Fibroblast of skin of abdomen (primary cell): Measurements from ENCODE around the gene KANTR.

Source experiments
- DNase-seq: peaks from one replicate; pipeline ENCODE4 v3.0.0-alpha.2; 2013

Gene KANTR

GRCh38 chrX:53081925-53082772, 11.8 kb upstream of the KANTR start, which contains the start of gene TSPYL2:
TSS of gene TSPYL2 (plus strand) at chrX:53082367. CDS start at chrX:53082499, 132 bp downstream.
- peak; percentile 99 for DNase-seq

- no peak for DNase-seq
These were observed 10.9 kb upstream of the KANTR start for GRCh38 chrX:53082773-53083616.

- no peak for DNase-seq
These were observed 9.8 kb upstream of the KANTR start for GRCh38 chrX:53084043-53084570.

- DNase-seq: no peak
These were observed 9.1 kb upstream of the KANTR start for GRCh38 chrX:53084863-53085262.

DNA sequence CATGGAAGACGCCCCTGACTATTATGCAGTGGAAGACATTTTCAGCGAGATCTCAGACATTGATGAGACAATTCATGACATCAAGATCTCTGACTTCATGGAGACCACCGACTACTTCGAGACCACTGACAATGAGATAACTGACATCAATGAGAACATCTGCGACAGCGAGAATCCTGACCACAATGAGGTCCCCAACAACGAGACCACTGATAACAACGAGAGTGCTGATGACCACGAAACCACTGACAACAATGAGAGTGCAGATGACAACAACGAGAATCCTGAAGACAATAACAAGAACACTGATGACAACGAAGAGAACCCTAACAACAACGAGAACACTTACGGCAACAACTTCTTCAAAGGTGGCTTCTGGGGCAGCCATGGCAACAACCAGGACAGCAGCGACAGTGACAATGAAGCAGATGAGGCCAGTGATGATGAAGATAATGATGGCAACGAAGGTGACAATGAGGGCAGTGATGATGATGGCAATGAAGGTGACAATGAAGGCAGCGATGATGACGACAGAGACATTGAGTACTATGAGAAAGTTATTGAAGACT, 8.2 kb upstream of the KANTR start:
- no peak for DNase-seq

DNA sequence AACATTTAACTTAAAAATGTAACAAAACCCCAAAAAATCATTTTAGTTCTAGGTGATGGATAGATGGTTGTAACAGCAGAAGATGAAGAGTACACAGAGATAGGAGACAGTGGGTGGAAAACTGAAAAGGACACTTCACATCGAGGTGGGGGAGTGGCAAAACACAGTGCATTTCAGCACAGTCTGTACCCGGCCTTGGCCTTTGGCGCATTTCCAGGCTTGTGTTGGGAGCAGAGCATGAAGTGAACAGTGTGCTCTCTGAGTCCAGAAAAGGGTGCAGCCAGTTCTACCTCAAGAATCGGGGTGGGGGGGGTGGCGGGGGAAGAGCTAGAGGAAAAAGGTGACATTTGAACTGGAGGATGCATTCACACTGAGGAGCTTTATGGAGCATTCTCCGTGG, 7.5 kb upstream of the KANTR start:
- DNase-seq: no peak

GRCh38 chrX:53087388-53087831, 6.5 kb upstream of the KANTR start:
- DNase-seq: no peak

GRCh38 chrX:53088136-53088974, 5.6 kb upstream of the KANTR start:
- peak; percentile 82 for DNase-seq

DNA sequence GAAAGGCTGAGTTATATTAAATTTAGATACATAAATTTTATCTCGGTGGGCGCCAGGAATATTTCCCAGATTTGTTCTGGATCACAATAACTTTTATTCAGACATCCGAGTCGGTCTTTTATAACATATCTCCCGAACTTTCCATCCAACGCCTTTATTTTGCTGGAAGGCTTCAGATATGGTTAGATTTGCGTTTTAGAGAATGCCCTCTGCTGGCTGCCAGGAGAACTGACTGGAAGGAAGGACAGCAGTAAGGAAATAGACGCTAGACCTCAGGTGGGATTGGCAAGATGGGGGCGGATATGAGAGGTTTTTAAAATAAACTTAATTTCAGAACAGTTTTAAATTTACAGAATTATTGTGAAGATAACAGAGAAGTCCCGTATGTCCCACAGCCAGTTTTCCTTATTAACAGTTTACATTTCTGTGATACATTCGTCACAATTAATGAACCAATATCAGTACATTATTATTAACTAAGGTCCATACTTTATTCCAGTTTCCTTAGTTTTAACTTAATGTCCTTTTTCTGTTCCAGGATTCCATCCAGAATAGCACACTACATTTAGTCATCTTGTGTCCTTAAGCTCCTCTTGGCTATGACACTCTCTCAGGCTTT, 4.6 kb upstream of the KANTR start:
- peak; percentile 59 for DNase-seq

DNA sequence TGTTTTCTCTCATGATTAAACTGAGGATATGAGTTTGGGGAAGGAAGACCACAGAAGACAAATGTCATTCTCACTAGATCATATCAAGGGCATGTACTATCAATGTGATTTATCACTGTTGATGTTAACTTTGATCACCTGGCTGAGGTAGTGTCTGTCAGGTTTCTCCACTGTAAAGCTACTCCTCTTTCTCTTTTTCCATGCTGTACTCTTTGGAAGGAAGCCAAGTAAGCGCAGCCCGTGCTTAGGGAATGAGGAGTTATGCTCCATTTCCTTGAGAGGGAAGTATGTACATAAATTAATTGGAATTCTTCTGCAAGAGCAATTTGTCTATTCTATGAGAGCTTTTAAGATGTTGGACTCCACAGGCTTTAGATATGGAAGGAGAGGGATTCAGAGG, 4.0 kb upstream of the KANTR start:
- no peak for DNase-seq

DNA sequence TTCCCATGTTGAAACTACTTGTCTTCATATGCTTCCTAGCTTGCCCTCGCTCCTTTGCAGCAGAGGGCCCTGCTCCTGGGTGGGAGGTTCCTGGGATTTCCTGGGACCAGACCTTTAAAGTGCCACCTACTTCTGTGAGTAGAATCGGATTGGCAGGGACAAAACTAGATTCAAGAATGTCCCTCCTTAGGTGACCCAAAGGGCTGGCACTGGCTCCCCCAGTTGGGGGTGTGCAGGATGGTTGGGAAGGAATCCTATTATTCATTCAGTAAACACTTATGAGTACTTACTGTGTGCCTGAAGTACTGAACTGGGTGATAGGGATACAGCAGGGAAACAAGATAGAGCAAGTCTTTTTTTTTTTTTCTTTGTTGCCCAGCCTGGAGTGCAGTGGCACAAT, 2.6 kb upstream of the KANTR start:
- no peak for DNase-seq

- DNase-seq: peak; percentile 75
These were observed 726 bp upstream of the KANTR start for GRCh38 chrX:53093177-53093655.

DNA sequence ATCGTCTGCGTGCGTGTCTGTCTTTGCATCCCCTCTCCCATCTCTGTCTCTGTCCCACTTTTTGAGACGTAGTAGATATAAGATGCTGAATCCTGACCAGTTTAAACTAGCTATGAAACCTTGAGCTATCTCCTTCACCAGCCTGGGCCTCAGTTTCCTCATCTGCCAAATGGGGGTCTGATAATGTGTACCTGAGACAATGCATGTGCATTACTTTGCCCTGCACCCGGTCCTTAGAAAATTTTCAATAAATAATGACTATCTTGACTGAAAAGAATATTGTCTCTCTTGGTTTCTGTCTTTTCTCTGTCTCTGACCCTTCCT, 602 bp downstream of the KANTR start:
- DNase-seq: no peak

- DNase-seq: no peak
These were observed 1.9 kb downstream of the KANTR start for GRCh38 chrX:53095796-53096195.

GRCh38 chrX:53114864-53115549, 21.1 kb downstream of the KANTR start:
- no peak for DNase-seq

DNA sequence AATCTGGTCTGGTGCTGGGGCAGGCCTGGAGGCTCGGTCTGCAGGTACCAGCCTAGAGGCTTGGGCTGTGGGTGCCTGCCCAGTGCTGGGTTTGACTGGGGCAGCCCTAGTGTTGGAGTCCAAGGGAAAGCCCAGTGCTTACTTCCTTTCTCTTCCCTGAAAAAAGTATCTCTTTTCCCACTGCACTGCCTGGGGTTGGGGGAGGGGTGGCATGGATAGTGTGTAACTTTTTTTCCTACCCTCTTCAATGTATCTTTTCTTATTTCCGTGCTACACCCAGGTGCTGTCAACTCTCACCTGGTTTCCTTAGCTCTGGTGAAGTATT, 21.6 kb downstream of the KANTR start:
- no peak for DNase-seq

DNA sequence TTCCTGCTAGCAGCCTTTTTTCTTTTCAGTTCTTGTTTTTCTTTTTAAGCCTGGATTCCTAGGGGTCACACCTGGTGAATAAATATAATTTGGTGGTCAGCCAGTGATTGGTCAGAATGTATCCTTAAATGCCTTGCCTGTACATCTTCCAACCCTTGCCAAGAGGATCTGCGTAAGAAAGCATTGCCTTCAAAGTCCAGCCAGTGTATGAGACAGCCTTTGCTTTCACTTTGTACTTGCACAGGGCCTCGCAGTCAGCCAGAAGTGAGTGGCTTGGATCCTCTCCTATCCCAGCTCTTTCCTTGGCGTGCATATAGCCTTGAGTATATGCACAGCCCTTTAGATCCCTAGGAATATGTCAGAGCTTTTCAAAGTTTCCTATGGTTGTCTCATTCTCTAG, 22.2 kb downstream of the KANTR start:
- peak; percentile 55 for DNase-seq

GRCh38 chrX:53122013-53122412, 28.1 kb downstream of the KANTR start:
- no peak for DNase-seq

- peak; percentile 4 for DNase-seq
These were observed 31.6 kb downstream of the KANTR start for GRCh38 chrX:53125506-53125905.

DNA sequence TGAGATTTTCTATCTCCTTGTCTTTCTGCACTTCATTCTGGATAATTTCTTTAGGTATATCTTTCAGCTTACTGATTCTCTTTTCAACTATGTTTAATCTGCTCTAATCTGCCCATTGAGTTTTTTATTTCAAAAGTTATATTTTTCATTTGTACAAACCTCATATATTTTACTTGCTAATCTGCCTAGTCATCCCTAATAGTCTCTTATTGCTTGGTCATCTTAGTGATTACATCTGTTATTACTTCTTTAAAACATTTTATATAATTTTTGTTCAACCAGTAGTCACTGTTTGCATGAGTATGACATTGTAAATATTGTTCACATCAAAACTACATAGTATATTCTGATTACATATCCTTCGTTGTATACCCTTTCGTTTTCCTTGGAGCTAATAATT, 32.4 kb downstream of the KANTR start:
- DNase-seq: no peak

- peak; percentile 33 for DNase-seq
These were observed 34.3 kb downstream of the KANTR start for GRCh38 chrX:53128097-53128749.
